Measurements from ENCODE around the gene PKHD1.

PKHD1 gene

GRCh38 chr6:51702851-51703250 lies 384.6 kb downstream of the PKHD1 start:
- TF ChIP-seq CTCF (IDR thresholded peaks at IDR 0.05; ENCODE audit: poor library complexity, severe bottlenecking) = no peak
- DNase-seq (ENCODE audit: low spot score) (no peak), ATAC-seq (ENCODE audit: low read depth) (no peak)
- Histone ChIP-seq H3K27me3 (ENCODE audit: insufficient read depth, poor library complexity, severe bottlenecking) (no peaks in the 10 kb centered on the region), H3K4me1 (ENCODE audit: insufficient read depth, poor library complexity, severe bottlenecking) (no peaks in the 10 kb centered on the region), H3K9me3 (ENCODE audit: severe bottlenecking) (no peaks in the 10 kb centered on the region), H3K4me3 (ENCODE audit: severe bottlenecking) (no peak overlapping the region), H3K27ac (ENCODE audit: poor library complexity, severe bottlenecking) (no peak overlapping the region), H3K36me3 (ENCODE audit: low read depth) (no peaks in the 10 kb centered on the region)

GRCh38 chr6:51684603-51685002 lies 402.8 kb downstream of the PKHD1 start:
- no peak overlapping the region for H3K4me3 ChIP-seq (ENCODE audit: severe bottlenecking)
- ATAC-seq (ENCODE audit: low read depth) = no peak
- no peak for DNase-seq (ENCODE audit: low spot score)
- no peak for TF ChIP-seq CTCF (IDR thresholded peaks at IDR 0.05; ENCODE audit: poor library complexity, severe bottlenecking)
- H3K9me3 ChIP-seq (ENCODE audit: severe bottlenecking) = no peaks in the 10 kb centered on the region
- no peaks in the 10 kb centered on the region for H3K27me3 ChIP-seq (ENCODE audit: insufficient read depth, poor library complexity, severe bottlenecking)
- H3K4me1 ChIP-seq (ENCODE audit: insufficient read depth, poor library complexity, severe bottlenecking) = no peaks in the 10 kb centered on the region
- no peaks in the 10 kb centered on the region for H3K36me3 ChIP-seq (ENCODE audit: low read depth)
- no peak overlapping the region for H3K27ac ChIP-seq (ENCODE audit: poor library complexity, severe bottlenecking)

GRCh38 chr6:51684038-51684437 lies 403.4 kb downstream of the PKHD1 start:
- Histone ChIP-seq H3K4me1 (ENCODE audit: insufficient read depth, poor library complexity, severe bottlenecking) (peaks cover under 1% of the 10 kb centered on the region), H3K27ac (ENCODE audit: poor library complexity, severe bottlenecking) (no peak overlapping the region), H3K27me3 (ENCODE audit: insufficient read depth, poor library complexity, severe bottlenecking) (no peaks in the 10 kb centered on the region), H3K4me3 (ENCODE audit: severe bottlenecking) (no peak overlapping the region), H3K36me3 (ENCODE audit: low read depth) (no peaks in the 10 kb centered on the region), H3K9me3 (ENCODE audit: severe bottlenecking) (no peaks in the 10 kb centered on the region)
- no peak for DNase-seq (ENCODE audit: low spot score)
- ATAC-seq (ENCODE audit: low read depth) = no peak
- TF ChIP-seq CTCF (IDR thresholded peaks at IDR 0.05; ENCODE audit: poor library complexity, severe bottlenecking) = no peak

- Histone ChIP-seq H3K36me3 (ENCODE audit: low read depth) (no peaks in the 10 kb centered on the region), H3K9me3 (ENCODE audit: severe bottlenecking) (no peaks in the 10 kb centered on the region), H3K4me3 (ENCODE audit: severe bottlenecking) (no peak overlapping the region), H3K4me1 (ENCODE audit: insufficient read depth, poor library complexity, severe bottlenecking) (peaks cover 5% of the 10 kb centered on the region), H3K27ac (ENCODE audit: poor library complexity, severe bottlenecking) (peak overlapping the region; percentile 40), H3K27me3 (ENCODE audit: insufficient read depth, poor library complexity, severe bottlenecking) (no peaks in the 10 kb centered on the region)
- ATAC-seq (ENCODE audit: low read depth) (peak; percentile 89), DNase-seq (ENCODE audit: low spot score) (no peak)
- TF ChIP-seq CTCF (IDR thresholded peaks at IDR 0.05; ENCODE audit: poor library complexity, severe bottlenecking) = no peak
Measured at GRCh38 chr6:51678905-51679620, 408.4 kb downstream of the PKHD1 start.

- ATAC-seq (ENCODE audit: low read depth) (no peak), DNase-seq (ENCODE audit: low spot score) (no peak)
- Histone ChIP-seq H3K36me3 (ENCODE audit: low read depth) (no peaks in the 10 kb centered on the region), H3K27ac (ENCODE audit: poor library complexity, severe bottlenecking) (no peak overlapping the region), H3K9me3 (ENCODE audit: severe bottlenecking) (no peaks in the 10 kb centered on the region), H3K4me3 (ENCODE audit: severe bottlenecking) (no peak overlapping the region), H3K27me3 (ENCODE audit: insufficient read depth, poor library complexity, severe bottlenecking) (no peaks in the 10 kb centered on the region), H3K4me1 (ENCODE audit: insufficient read depth, poor library complexity, severe bottlenecking) (peaks cover 5% of the 10 kb centered on the region)
- TF ChIP-seq CTCF (IDR thresholded peaks at IDR 0.05; ENCODE audit: poor library complexity, severe bottlenecking) = no peak
Measured at GRCh38 chr6:51678274-51678673, 409.1 kb downstream of the PKHD1 start.
